Retinal pigment epithelial cell (primary cell): ENCODE data around the gene RGS6.

Source experiments
- DNase-seq: peaks from one replicate; pipeline ENCODE4 v3.0.0-alpha.2; 2010; ENCODE audit warnings: low read depth
- H3K4me3 ChIP-seq: 2 replicates; pipeline ENCODE4 v1.5.1; 2011; ENCODE audit warnings: mild to moderate bottlenecking, low read length, control low read depth, moderate library complexity
- CTCF ChIP-seq: conservative IDR thresholded peaks from 2 replicates; pipeline ENCODE4 v1.5.1; 2011; ENCODE audit warnings: low read depth, low read length, control low read depth, inconsistent platforms

Gene RGS6

GRCh38 chr14:72605921-72606220, 673.6 kb downstream of the RGS6 start:
- DNase-seq, result no peak
- no peak for TF ChIP-seq CTCF
- no peak overlapping the region for H3K4me3 ChIP-seq

DNA sequence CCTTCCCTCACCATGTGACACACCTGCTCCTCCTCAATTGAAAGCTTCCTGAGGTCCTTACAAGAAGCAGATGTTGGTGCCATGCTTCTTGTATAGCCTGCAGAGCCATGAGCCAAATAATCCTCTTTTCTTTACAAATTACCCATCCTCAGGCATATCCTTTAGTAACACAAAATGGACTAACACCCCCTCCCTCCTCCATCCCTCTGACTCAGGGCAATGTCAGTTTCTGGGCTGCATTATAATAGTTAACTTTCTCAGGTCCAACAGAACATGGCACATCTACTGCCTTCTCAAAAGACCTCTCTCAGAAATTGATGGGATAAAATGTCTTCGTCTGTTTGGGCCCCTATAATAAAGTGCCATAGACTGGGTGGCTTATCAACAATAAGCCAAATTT, 674.6 kb downstream of the RGS6 start:
- no peak overlapping the region for H3K4me3 ChIP-seq
- TF ChIP-seq CTCF, result no peak
- no peak for DNase-seq

GRCh38 chr14:72607386-72608130, 675.3 kb downstream of the RGS6 start:
- no peak for DNase-seq
- H3K4me3 ChIP-seq, result no peak overlapping the region
- TF ChIP-seq CTCF, result no peak

GRCh38 chr14:72608391-72609204, 676.4 kb downstream of the RGS6 start:
- no peak overlapping the region for H3K4me3 ChIP-seq
- no peak for TF ChIP-seq CTCF
- DNase-seq, result peak; percentile 54

DNA sequence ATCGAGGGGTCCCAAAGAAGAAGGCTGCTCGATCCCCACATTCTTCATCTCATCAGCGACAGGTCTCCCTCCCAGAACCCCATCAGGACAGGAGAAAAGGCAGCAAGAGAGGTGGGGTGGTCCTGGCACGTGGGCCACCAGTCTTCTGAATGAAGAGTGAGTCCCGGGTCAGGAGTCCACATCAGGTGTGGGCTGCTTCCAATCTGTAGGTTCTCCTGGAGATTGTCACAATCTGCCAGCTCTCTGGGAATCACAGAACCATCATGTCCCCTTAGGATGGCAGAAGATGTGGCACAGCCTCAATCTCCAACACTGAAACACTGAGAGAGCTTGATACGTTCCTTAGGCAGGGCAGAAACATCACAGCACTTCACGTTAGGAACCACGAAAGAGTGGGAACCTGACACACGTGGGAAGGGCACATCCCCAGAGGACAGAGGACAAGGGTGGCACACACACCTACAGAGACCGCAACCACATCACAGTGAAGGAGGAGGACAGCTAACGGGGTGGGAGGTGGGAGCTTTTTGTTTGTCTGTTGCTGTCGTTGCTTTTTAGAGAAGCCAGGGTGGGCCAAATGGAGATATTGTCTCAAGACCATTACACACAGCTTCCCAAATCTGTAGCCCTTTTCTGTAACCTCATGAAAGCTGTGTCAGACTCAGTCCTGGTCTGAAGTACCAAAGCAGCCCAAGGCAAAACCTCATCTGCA, 677.1 kb downstream of the RGS6 start:
- TF ChIP-seq CTCF, result no peak
- no peak for DNase-seq
- H3K4me3 ChIP-seq, result no peak overlapping the region

DNA sequence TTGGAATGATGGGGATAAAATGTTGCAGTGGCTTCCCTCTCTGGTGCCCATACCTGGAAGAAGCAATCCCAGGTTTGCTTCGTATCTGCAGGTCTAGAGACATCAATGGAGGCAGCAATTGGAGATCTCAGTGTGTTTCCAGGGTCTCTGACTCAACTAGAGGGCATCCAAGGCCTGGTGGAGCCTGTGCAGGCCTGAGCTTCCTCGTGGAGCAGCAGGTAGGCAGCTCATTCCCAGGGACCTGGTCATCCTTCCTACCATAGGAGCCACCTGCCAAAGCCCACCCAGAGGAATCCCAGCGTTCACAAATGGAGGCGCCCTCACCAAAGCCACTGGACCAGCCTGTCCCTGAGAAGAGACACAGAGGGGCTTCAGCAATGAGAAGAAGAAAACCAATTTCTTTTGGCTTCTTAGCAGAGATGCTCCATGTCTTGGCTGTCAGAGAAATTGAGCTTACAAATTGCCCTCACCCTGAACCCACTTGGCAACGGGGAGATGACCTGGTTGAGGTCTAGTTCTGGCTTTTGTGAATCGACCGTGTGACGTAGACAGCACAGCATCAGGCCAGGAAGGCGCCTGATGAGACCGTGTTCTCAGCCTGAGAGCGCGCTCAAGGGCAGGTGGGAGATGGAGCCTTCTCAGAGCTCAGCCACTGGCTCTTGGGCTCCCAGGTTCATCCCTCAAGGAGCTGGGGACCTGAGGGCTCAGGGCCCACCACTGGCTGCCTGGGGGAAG, 678.0 kb downstream of the RGS6 start:
- TF ChIP-seq CTCF, result no peak
- no peak overlapping the region for H3K4me3 ChIP-seq
- no peak for DNase-seq
